Measurements from ENCODE around the gene PHACTR2. TPM values are rescaled to one million over a fixed set of nuclear protein-coding genes. Genes with fewer than 3 reads are reported as not detected.

PHACTR2 gene
- total and polyA plus RNA-seq, 10 of the 15 experiments (the other 5 are each of a cell fraction or from before 2014, with no cell fraction given): 1.4 to 19.1 (median 5.3) TPM

DNA sequence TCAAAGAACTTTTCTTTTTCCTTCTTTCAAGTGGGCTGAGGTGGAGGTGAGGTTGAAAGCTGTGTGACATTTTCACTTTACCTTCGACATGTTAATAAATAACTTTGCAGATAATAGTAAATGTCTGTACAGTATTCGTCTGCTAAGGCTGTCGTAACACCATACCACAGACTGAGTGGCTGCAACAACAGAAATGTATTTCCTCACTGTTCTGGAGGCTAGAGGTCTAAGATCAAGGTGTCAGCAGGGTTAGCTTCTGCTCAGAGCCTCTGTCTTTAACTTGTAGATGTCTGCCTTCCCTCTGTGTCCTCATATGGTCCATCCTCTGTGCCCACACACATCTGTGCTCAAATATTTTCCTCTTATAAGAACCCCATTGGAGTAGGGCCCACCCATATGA is 14.9 kb downstream of the PHACTR2 start:
- FAIRE-seq: no peak
- CTCF ChIA-PET: no interaction called here
- Histone ChIP-seq H3K36me3 (ENCODE audit: control insufficient read depth in 2 of 2, insufficient read depth in 2 of 2, low read length in 1 of 2) (no peaks in the 10 kb centered on the region), H3K4me3 (no peak overlapping the region), H3K27me3 (replicated peaks in 1 of 2; ENCODE audit: control insufficient read depth in 2 of 2, insufficient read depth in 2 of 2, low read length in 1 of 2) (no peaks in the 10 kb centered on the region; a peak in 1 of 4 replicates), H3K4me2 (ENCODE audit: control insufficient read depth, insufficient read depth) (no peak overlapping the region), H3K9ac (ENCODE audit: control insufficient read depth, insufficient read depth, low read length) (no peak overlapping the region), H2AFZ (ENCODE audit: control insufficient read depth, low read depth, low read length) (no peak overlapping the region), H3K79me2 (ENCODE audit: control insufficient read depth, insufficient read depth, low read length) (no peaks in the 10 kb centered on the region), H3K27ac (ENCODE audit: control insufficient read depth, insufficient read depth) (no peak overlapping the region), H3K9me3 (replicated peaks; ENCODE audit: control insufficient read depth, insufficient read depth, low read length) (no peaks in the 10 kb centered on the region), H4K20me1 (ENCODE audit: control insufficient read depth, insufficient read depth) (no peaks in the 10 kb centered on the region), H3K4me1 (ENCODE audit: control insufficient read depth, insufficient read depth, low read length) (no peaks in the 10 kb centered on the region)
- RAD21 ChIA-PET (ENCODE audit: unreplicated experiment): no interaction called here
- SMC1A ChIA-PET (ENCODE audit: uncharacterized antibody, unreplicated experiment): no interaction called here
- 49% methylated on average over 3 of the region's 3 CpGs for WGBS (ENCODE audit: insufficient coverage, insufficient replicate concordance, low lambda C conversion rate, missing lambda C conversion rate)
- intact Hi-C loops (cut with micrococcal nuclease; ENCODE audit: unreplicated experiment) (no loop called here), in situ Hi-C loops (cut with MboI) (no loop called here)
- POLR2A ChIA-PET: no interaction called here
- ATAC-seq: no peak
- no TSS peak for BruUV-seq (replicated peaks)
- TF ChIP-seq LARP7 (IDR thresholded peaks at IDR 0.05) (no peak), EZH2 (IDR thresholded peaks at IDR 0.05; ENCODE audit: borderline replicate concordance, control insufficient read depth, low read depth, low read length) (no peak), SRF (IDR thresholded peaks at IDR 0.05; ENCODE audit: low read depth in 2 of 2, low read length in 2 of 2) (no peak), IKZF1 (conservative IDR thresholded peaks at IDR 0.05) (no peak), POLR2AphosphoS5 (IDR thresholded peaks at IDR 0.05; ENCODE audit: low read length) (no peak), NR2C1 (IDR thresholded peaks at IDR 0.05) (no peak), NR2F1 (conservative IDR thresholded peaks at IDR 0.05) (no peak), TBL1XR1 (IDR thresholded peaks at IDR 0.05; ENCODE audit: low read depth, low read length) (no peak), ZNF384 (IDR thresholded peaks at IDR 0.05; ENCODE audit: borderline replicate concordance, low read depth, low read length) (no peak), FOXK2 (IDR thresholded peaks at IDR 0.05) (no peak), NFXL1 (IDR thresholded peaks at IDR 0.05; ENCODE audit: borderline replicate concordance) (no peak), NBN (IDR thresholded peaks at IDR 0.05) (no peak), BACH1 (IDR thresholded peaks at IDR 0.05; ENCODE audit: borderline replicate concordance) (no peak), FOXM1 (IDR thresholded peaks at IDR 0.05; ENCODE audit: low read depth, low read length) (no peak), KLF5 (IDR thresholded peaks at IDR 0.05; ENCODE audit: partially characterized antibody) (no peak), NRF1 (conservative IDR thresholded peaks at IDR 0.05; ENCODE audit: low read depth, low read length) (no peak), KDM1A (IDR thresholded peaks at IDR 0.05; ENCODE audit: borderline replicate concordance) (no peak)
- TF ChIP-seq, protein P1, sequence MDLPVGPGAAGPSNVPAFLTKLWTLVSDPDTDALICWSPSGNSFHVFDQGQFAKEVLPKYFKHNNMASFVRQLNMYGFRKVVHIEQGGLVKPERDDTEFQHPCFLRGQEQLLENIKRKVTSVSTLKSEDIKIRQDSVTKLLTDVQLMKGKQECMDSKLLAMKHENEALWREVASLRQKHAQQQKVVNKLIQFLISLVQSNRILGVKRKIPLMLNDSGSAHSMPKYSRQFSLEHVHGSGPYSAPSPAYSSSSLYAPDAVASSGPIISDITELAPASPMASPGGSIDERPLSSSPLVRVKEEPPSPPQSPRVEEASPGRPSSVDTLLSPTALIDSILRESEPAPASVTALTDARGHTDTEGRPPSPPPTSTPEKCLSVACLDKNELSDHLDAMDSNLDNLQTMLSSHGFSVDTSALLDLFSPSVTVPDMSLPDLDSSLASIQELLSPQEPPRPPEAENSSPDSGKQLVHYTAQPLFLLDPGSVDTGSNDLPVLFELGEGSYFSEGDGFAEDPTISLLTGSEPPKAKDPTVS (IDR thresholded peaks at IDR 0.05; ENCODE audit: low read depth, low read length): no peak
- no peak for DNase-seq (ENCODE audit: low read depth, low spot score)
